Parathyroid adenoma (tissue), 2 donors: Measurements from ENCODE around the gene ZNF91.
"Not testable (repeated sequence)": the region's sequence is repeated elsewhere in the genome, so short reads cannot be mapped to it uniquely, and the experiment has no call there.

Source experiments
- H2AFZ ChIP-seq: fragments of 300-600 bp; sonication (generic); one replicate; pipeline ENCODE4 v1.7.0; 2017; ENCODE audit warnings: antibody characterized with exemption, mild to moderate bottlenecking
- H3K27ac ChIP-seq: fragments of 300-600 bp; sonication (generic); one replicate; pipeline ENCODE4 v1.7.0; 2017
- H3K27me3 ChIP-seq: fragments of 300-600 bp; sonication (generic); one replicate; pipeline ENCODE4 v1.7.0; 2017; ENCODE audit warnings: low read length; ENCODE audit not compliant: control insufficient read depth, insufficient read depth
- H3K36me3 ChIP-seq: fragments of 300-600 bp; sonication (generic); one replicate; pipeline ENCODE4 v1.7.0; 2017; ENCODE audit warnings: low read length; ENCODE audit not compliant: control insufficient read depth, insufficient read depth
- H3K4me1 ChIP-seq: fragments of 300-600 bp; sonication (generic); one replicate; pipeline ENCODE4 v1.7.0; 2017; ENCODE audit warnings: control low read depth
- H3K4me2 ChIP-seq: fragments of 300-600 bp; sonication (generic); one replicate; pipeline ENCODE4 v1.7.0; 2017; ENCODE audit warnings: low read length
- H3K4me3 ChIP-seq: fragments of 300-600 bp; sonication (generic); one replicate; pipeline ENCODE4 v1.7.0; 2017; ENCODE audit warnings: low read depth, low read length
- H3K79me2 ChIP-seq: fragments of 300-600 bp; sonication (generic); one replicate; pipeline ENCODE4 v1.7.0; 2017; ENCODE audit warnings: control low read depth
- H3K9ac ChIP-seq: fragments of 300-600 bp; sonication (generic); one replicate; pipeline ENCODE4 v1.7.0; 2017; ENCODE audit warnings: mild to moderate bottlenecking
- H3K9me3 ChIP-seq: fragments of 300-600 bp; sonication (generic); one replicate; pipeline ENCODE4 v1.7.0; 2017; ENCODE audit warnings: low read length; ENCODE audit not compliant: control insufficient read depth
- TF ChIP-seq, protein P1 (sequence below): fragments of 300-600 bp; sonication (generic); IDR thresholded peaks from one replicate; pipeline ENCODE4 v1.7.0; 2017; ENCODE audit warnings: antibody characterized with exemption, mild to moderate bottlenecking
- donor health status: primary hyperparathyroidism.

The ZNF91 gene

DNA sequence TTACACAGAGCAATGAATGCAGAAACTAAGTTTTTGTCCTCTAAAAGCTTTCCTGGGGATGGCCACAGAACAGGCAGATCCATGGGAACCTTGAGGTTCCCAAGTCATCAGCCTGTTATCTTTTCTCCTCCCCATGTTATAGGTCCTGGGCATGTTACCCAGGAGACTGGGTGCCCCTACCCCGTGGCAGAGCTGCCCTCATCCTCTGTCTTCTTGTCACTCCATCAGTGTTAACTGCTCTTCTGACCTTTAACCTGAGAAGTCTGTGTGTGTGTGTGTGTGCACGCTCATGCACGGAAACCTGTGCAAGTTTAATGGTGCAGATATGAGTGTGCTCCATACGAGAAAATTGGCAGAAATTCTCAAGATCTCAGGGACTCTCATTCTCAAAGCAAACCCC is 101.1 kb downstream of the ZNF91 start:
- Histone ChIP-seq H3K9ac (no peak overlapping the region), H3K4me1 (no peaks in the 10 kb centered on the region), H2AFZ (no peak overlapping the region), H3K27me3 (no peaks in the 10 kb centered on the region), H3K4me2 (no peak overlapping the region), H3K27ac (no peak overlapping the region), H3K79me2 (no peaks in the 10 kb centered on the region), H3K36me3 (no peaks in the 10 kb centered on the region), H3K4me3 (no peak overlapping the region), H3K9me3 (no peaks in the 10 kb centered on the region)
- TF ChIP-seq, protein P1, sequence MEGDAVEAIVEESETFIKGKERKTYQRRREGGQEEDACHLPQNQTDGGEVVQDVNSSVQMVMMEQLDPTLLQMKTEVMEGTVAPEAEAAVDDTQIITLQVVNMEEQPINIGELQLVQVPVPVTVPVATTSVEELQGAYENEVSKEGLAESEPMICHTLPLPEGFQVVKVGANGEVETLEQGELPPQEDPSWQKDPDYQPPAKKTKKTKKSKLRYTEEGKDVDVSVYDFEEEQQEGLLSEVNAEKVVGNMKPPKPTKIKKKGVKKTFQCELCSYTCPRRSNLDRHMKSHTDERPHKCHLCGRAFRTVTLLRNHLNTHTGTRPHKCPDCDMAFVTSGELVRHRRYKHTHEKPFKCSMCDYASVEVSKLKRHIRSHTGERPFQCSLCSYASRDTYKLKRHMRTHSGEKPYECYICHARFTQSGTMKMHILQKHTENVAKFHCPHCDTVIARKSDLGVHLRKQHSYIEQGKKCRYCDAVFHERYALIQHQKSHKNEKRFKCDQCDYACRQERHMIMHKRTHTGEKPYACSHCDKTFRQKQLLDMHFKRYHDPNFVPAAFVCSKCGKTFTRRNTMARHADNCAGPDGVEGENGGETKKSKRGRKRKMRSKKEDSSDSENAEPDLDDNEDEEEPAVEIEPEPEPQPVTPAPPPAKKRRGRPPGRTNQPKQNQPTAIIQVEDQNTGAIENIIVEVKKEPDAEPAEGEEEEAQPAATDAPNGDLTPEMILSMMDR, result no peak

DNA sequence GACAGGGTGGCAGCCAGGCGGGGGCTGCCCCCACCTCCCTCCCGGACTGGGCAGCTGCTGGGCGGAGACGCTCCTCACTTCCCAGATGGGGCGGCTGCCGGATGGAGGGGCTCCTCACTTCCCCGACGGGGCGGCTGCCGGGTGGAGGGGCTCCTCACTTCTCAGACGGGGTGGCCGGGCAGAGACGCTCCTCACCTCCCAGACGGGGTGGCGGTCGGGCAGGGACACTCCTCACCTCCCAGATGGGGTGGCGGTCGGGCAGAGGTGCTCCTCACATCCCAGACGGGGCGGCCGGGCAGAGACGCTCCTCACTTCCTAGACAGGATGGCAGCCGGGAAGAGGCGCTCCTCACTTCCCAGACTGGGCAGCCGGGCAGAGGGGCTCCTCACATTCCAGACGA is 105.3 kb downstream of the ZNF91 start:
- H3K4me3 ChIP-seq, H3K9me3 ChIP-seq, H3K27me3 ChIP-seq, H3K36me3 ChIP-seq, H3K27ac ChIP-seq, H3K4me1 ChIP-seq, H3K79me2 ChIP-seq, H3K9ac ChIP-seq, H3K4me2 ChIP-seq, H2AFZ ChIP-seq: not testable (repeated sequence)
